SKM-1 treated with dmso at 0.1 percent for 144 hours (cell line): ENCODE data around the gene SAT1.

Experiments used
- DNase-seq: peaks from one replicate; lab custom pipeline; 2025; ENCODE audit not compliant: unreplicated experiment; lab: John Stamatoyannopoulos, UW

Gene SAT1

GRCh38 chrX:23773601-23774175 lies 9.3 kb upstream of the SAT1 start:
- DNase-seq = peak; percentile 13

DNA sequence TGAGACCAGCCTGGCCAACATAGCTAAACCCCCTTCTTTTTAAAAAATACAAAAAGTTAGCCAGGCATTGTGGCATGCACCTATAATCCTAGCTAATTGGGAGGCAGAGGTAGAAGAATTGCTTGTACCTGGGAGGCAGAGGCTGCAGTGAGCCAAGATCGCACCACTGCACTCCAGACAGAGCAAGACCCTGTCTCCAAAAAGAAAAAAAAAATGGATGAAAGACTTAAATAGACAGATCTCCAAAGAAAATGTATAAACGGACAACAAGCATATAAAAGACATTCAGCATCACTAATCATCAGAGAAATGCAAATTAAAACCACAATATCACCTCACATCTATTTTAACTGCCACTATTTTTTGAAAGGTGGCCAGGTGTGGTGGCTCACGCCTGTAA lies 6.6 kb upstream of the SAT1 start:
- no peak for DNase-seq

DNA sequence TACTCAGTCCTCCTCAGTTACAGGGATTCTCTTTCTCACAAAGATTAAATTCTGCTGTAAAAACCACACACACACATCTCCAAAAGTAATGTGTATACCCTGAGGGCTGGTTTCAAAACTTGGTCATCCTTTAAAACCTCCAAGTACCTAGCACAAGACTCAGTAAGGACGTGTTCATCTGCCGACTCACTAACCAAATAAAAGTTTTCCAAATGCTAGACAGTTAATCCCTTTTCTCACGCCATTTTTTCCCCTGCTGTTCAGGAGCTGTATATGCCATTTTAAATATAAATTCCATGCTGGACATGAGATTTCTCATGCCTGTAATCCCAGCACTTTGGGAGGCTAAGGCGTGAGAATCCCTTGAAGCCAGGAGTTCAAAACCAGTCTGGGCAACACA lies 3.9 kb upstream of the SAT1 start:
- DNase-seq = no peak

- DNase-seq = no peak
These were observed 518 bp upstream of the SAT1 start for GRCh38 chrX:23782455-23782854.

DNA sequence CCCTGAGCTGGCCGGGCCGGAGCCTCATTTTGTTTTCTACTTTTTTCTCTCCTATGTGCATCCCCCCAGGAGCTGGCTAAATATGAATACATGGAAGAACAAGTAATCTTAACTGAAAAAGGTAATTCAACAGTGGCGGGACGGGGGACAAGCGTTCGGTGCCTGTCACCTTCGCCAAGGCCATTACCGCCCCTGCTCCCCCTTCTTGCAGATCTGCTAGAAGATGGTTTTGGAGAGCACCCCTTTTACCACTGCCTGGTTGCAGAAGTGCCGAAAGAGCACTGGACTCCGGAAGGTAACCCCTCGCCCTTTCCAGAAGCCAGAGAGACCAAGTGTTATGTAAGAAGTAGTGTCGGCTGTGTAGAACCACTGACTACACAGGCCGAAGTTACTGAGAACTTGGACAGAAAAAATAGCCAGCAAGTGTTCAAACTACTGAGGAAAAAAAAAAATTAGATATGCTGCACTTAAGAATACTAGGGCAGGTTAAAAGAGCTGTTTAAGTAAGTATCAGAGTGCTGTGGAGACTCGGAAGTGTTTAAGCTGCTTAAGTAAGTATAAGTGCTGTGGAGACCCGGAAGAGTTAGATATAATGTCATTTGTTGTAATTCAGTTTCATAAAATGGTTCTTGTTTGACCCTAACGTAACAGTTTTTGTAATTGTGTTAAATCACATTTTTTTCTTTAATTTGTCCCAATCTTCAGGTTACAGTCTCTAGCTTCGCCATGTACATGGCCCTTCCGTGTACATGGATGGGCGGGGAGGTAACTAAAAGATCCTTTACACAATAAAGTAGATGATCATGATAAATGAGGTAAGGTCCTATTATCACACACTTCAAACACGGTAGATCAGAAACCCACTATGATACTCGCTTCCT lies 856 bp downstream of the SAT1 start:
- DNase-seq = no peak

DNA sequence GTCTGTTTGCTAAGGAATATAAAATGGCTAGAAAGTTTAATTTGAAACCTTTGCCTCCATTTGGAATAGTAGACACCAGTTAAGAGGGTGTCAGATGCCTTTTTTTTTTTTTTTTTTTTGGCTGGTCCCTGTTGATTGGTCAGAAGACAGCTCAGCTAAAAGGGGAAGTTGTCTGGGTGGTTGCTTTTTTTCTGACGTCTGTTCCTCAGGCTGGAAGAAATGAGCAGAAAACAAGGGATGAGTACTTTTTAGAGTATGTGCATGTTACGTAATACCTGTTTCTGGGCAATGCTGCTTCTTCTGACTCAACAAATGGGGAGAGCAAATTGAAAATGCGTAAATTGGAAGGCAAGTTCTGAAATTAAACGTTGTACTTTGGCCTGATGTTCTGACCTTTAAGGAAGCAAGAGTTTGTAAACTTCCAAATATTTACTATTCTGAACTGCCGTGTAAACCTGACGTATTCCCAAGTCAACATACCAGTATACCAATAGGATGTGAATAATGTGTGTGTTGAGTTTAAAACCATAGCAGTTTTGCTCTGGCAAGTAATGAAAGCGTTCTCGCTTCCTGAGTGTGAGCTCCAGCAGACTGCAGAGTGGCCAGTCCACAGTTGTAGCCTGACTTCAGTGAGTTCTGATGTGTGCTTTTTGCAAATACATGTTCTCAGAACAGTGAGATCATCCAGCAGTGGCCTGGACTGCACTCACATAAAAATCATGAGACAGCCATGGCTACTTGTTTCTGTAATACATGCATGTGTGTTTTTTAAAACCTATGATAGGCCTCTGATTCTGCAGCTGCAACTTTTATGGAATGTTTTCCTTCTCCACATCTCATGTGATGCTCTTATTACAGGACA lies 1.7 kb downstream of the SAT1 start:
- peak; percentile 80 for DNase-seq

- no peak for DNase-seq
These were observed 2.6 kb downstream of the SAT1 start for GRCh38 chrX:23785580-23785979.

DNA sequence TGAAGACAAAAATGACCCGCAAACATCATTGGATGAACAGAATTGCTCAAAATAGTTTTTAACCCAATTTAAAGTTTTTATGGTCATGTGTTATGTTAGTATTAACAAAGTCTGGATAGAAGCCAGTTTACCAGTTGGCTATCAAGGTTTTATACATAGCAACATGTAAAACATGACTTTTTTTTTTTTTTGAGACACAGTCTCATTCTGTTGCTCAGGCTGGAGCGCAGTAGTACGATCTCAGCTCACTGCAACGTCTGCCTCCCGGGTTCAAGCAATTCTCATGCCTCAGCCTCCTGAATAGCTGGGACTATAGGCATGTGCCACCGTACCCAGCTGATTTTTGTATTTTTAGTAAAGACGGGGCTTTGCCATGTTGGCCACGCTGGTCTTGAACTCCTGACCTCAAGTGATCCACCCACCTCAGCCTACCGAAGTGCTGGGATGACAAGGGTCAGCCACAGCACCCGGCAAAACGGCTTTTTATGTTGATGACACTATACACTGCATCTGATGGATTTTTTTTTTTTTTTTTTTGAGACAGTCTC lies 3.4 kb downstream of the SAT1 start:
- no peak for DNase-seq

GRCh38 chrX:23787745-23788118 lies 4.8 kb downstream of the SAT1 start:
- no peak for DNase-seq

GRCh38 chrX:23788521-23788920 lies 5.5 kb downstream of the SAT1 start:
- no peak for DNase-seq

DNA sequence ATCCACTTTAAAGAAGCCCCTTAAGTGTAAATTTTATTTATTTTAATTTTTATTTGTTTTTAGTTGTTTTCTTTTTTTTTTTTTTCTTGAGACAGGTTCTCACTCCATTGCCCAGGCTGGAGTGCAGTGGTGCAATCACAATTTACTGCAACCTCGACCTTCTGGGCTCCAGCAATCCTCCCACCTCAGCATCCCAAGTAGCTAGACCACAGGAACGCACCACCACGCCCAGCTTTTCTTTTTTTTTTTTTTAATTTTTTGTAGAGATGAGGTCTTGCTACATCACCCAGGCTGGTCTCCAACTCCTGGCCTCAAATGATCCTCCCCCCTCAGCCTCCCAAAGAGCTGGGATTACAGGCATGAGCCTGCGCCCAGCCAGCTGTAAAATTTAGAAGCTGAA lies 6.0 kb downstream of the SAT1 start:
- DNase-seq = no peak

DNA sequence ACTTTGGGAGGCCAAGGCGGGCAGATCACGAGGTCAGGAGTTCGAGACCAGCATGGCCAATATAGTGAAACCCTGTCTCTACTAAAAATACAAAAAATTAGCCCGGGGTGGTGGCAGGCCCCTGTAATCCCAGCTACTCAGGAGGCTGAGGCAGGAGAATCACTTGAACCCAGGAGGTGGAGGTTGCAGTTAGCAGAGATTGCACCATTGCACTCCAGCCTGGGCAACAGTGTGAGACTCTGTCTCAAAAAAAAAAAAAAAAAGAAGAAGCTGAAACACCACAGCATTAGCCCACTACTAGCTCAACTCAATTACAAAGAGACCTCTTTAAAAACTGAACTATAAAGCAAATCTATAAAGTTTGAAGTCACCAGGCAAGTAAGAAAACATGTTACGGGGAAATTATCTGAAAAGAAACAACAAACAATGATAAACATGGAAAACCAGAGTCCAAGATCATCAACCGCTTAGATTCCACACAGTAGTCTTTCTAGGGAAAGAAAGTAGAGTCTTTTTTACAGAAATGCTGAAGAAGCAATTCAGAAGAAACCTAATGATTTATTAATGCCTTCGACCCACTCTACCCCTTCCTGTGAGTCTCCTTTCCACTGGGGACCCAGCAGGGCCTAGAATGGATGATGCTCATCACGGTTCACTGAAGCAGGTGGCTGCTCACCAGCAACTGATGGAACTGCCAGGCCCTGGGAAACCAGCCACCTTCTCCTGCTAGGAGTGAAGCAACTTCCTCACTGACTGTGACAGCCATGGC lies 6.6 kb downstream of the SAT1 start:
- no peak for DNase-seq

- DNase-seq = no peak
These were observed 7.2 kb downstream of the SAT1 start for GRCh38 chrX:23790155-23790497.

DNA sequence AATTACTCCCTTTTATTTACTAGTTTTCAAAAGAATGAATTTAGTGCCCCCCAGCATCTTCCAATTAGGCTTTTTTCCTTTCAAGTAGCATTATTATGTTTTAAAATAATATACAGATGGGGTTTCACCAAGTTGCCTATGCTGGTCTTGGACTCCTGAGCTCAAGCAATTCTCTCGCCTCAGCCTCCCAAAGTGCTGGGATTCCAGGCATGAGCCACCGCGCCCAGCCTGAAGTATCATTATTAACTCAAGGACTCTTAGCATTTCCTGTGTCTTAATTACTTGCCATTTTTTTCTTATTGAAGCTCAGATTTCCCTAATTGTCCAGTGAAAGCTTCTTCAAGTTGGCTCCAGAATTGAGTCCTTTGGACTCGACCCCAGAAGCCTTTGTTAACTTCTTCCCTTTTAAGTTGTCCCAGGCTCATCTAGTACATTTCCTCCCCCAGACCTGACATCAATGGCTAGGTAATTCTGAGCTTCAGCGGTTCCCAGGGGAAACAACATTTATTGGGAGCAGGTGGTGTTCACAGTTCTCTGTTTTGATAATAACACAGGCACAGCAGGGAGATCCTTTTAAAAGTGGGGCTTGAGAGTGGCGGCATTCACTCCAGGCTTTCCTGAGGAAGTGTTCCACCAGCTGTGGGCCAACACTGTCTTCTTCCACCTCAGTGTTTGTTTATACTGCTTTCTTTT lies 10.0 kb downstream of the SAT1 start:
- DNase-seq = no peak

- no peak for DNase-seq
These were observed 12.2 kb downstream of the SAT1 start for GRCh38 chrX:23795221-23795620.

DNA sequence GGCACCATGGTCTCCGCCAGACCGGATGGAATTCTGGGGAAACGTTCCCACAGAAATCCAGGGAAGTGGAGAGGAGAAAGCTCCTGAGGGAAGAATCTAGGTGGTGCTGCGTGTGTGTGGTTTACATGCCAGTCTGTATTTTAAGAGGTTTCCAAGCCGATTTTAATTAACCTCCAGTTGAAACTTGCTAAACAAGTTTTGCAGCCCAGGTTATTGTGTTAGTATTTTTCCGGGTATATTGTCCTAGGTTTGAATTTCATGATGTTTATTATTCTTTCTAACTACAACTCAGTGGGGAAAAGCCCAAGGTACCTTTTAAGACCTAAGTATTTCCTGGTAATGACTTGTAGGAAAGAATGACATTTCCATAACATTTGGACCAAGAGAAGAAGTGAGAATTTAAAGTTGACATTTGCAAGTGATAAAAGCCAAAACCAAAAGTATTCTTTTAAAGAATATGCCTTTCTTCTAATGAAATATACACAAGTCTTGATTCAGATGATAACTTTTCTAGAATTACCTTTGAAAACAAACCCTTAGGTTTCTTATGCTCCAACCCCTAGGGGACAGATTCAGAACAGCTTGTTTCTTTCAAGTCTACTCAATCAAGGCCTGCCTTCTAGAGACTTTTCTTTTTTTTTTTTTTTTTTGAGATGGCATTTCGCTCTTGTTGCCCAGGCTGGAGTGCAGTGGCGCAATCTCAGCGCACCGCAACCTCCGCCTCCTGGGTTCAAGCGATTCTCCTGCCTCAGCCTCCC lies 14.6 kb downstream of the SAT1 start:
- no peak for DNase-seq

- DNase-seq = no peak
These were observed 16.6 kb downstream of the SAT1 start for GRCh38 chrX:23799469-23800065.

- no peak for DNase-seq
These were observed 19.5 kb downstream of the SAT1 start for GRCh38 chrX:23802431-23802830.

GRCh38 chrX:23803931-23804381 lies 21.0 kb downstream of the SAT1 start:
- DNase-seq = no peak
